ENCODE results near the gene NUTF2. TPM values are rescaled to one million over a fixed set of nuclear protein-coding genes. Genes with fewer than 3 reads are reported as not detected.

The NUTF2 gene
- polyA plus RNA-seq, 3 donors = 64.2 to 104 (median 90.3) TPM

DNA sequence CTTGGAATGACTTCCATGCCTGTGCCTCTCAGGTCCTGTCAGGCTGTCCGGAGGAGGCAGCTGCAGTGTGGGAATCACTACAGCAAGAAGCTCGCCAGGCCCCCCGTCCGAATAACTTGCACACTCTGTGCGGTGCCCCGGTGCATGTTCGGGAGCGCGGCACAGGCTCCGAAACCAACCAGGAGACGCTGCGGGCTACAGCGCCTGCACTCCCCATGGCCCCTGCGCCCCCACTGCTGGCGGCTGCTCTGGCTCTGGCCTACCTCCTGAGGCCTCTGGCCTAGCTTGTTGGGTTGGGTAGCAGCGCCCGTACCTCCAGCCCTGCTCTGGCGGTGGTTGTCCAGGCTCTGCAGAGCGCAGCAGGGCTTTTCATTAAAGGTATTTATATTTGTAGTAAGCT lies 39.2 kb downstream of the NUTF2 start:
- H4K20me1 ChIP-seq (ENCODE audit: insufficient read depth, low read length) = peaks cover 3% of the 10 kb centered on the region
- no peaks in the 10 kb centered on the region for H3K9me3 ChIP-seq (replicated peaks in 1 of 2; ENCODE audit: control insufficient read depth in 1 of 2, insufficient read depth in 1 of 2, low read length in 2 of 2)
- H3K27me3 Mint-ChIP-seq (ENCODE audit: low read depth in 3 of 3) = peaks cover 0 to 2% (median 2%) of the 10 kb centered on the region in 3 donors
- H3K36me3 Mint-ChIP-seq = peaks cover 40 to 66% of the 10 kb centered on the region in 2 donors
- H3K9me3 Mint-ChIP-seq = no peaks in the 10 kb centered on the region
- no peak overlapping the region for H3K27ac ChIP-seq (ENCODE audit: low read depth in 1 of 2, low read length in 2 of 2)
- no peaks in the 10 kb centered on the region for H3K79me2 ChIP-seq (ENCODE audit: insufficient read depth, low read length)
- intact Hi-C loops (cut with micrococcal nuclease) = loop anchor here (5.0 to 10.0 kb wide), 2 partner anchors 166 to 349 kb away; partner anchors contain the start of gene ESRP2 (in 1 of the 2)
- H3K4me3 Mint-ChIP-seq = no peak overlapping the region
- no peaks in the 10 kb centered on the region for H3K4me1 Mint-ChIP-seq
- no peaks in the 10 kb centered on the region for H3K27me3 ChIP-seq (ENCODE audit: control insufficient read depth in 2 of 2, insufficient read depth in 2 of 2, low read length in 2 of 2)
- H3K4me1 ChIP-seq (ENCODE audit: control insufficient read depth in 1 of 2, insufficient read depth in 2 of 2, low read length in 2 of 2) = no peaks in the 10 kb centered on the region
- no peak overlapping the region for H3K9ac ChIP-seq (ENCODE audit: insufficient read depth, low read length, poor library complexity, severe bottlenecking)
- H2AFZ ChIP-seq (ENCODE audit: insufficient read depth, low read depth, low read length, poor library complexity, severe bottlenecking) = no peak overlapping the region
- DNase-seq = no peak
- TF ChIP-seq CTCF (IDR thresholded peaks at IDR 0.05) = no peak
- H3K27ac Mint-ChIP-seq = no peak overlapping the region
- no peak overlapping the region for H3K4me3 ChIP-seq (replicated peaks in 1 of 3; ENCODE audit: low read depth in 2 of 3, low read length in 3 of 3)
- H3K4me2 ChIP-seq (replicated peaks; ENCODE audit: extremely low read depth, low read length, poor library complexity, severe bottlenecking) = no peak overlapping the region
- H3K36me3 ChIP-seq (replicated peaks in 1 of 2; ENCODE audit: control insufficient read depth in 1 of 2, insufficient read depth in 2 of 2, low read length in 2 of 2) = peaks cover 54 to 63% of the 10 kb centered on the region in 2 donors
- 97% methylated on average over 15 of the region's 19 CpGs for WGBS (ENCODE audit: insufficient coverage)

- Mint-ChIP-seq H3K4me1 (no peaks in the 10 kb centered on the region), H3K36me3 (peaks cover 36 to 62% of the 10 kb centered on the region in 2 donors), H3K9me3 (no peaks in the 10 kb centered on the region), H3K4me3 (no peak overlapping the region), H3K27ac (peak overlapping the region in 1 of 7 donors; percentile 68), H3K27me3 (ENCODE audit: low read depth in 3 of 3) (peaks cover 0 to 2% (median 2%) of the 10 kb centered on the region in 3 donors)
- Histone ChIP-seq H3K27me3 (ENCODE audit: control insufficient read depth in 2 of 2, insufficient read depth in 2 of 2, low read length in 2 of 2) (no peaks in the 10 kb centered on the region), H3K36me3 (replicated peaks in 1 of 2; ENCODE audit: control insufficient read depth in 1 of 2, insufficient read depth in 2 of 2, low read length in 2 of 2) (peaks cover 50 to 58% of the 10 kb centered on the region in 2 donors), H3K27ac (ENCODE audit: low read depth in 1 of 2, low read length in 2 of 2) (no peak overlapping the region), H4K20me1 (ENCODE audit: insufficient read depth, low read length) (peaks cover 3% of the 10 kb centered on the region), H3K4me2 (replicated peaks; ENCODE audit: extremely low read depth, low read length, poor library complexity, severe bottlenecking) (no peak overlapping the region), H3K4me3 (replicated peaks in 1 of 3; ENCODE audit: low read depth in 2 of 3, low read length in 3 of 3) (no peak overlapping the region), H3K9ac (ENCODE audit: insufficient read depth, low read length, poor library complexity, severe bottlenecking) (no peak overlapping the region), H3K9me3 (replicated peaks in 1 of 2; ENCODE audit: control insufficient read depth in 1 of 2, insufficient read depth in 1 of 2, low read length in 2 of 2) (no peaks in the 10 kb centered on the region), H2AFZ (ENCODE audit: insufficient read depth, low read depth, low read length, poor library complexity, severe bottlenecking) (no peak overlapping the region), H3K4me1 (ENCODE audit: control insufficient read depth in 1 of 2, insufficient read depth in 2 of 2, low read length in 2 of 2) (no peaks in the 10 kb centered on the region), H3K79me2 (ENCODE audit: insufficient read depth, low read length) (no peaks in the 10 kb centered on the region)
- TF ChIP-seq CTCF (IDR thresholded peaks at IDR 0.05) = no peak
- intact Hi-C loops (cut with micrococcal nuclease) = loop anchor here (5.0 to 10.0 kb wide), 2 partner anchors 166 to 348 kb away; partner anchors contain the start of gene ESRP2 (in 1 of the 2)
- 93% methylated on average over 4 of the region's 5 CpGs for WGBS (ENCODE audit: insufficient coverage)
- DNase-seq = no peak
Measured at GRCh38 chr16:67886387-67886786, 39.7 kb downstream of the NUTF2 start.
